ENCODE data around the gene PIGH.

The PIGH gene

GRCh38 chr14:67586369-67586768, 13.7 kb downstream of the PIGH start:
- no peak for TF ChIP-seq RAD21 (IDR thresholded peaks at IDR 0.05; ENCODE audit: low read depth)
- no peak for TF ChIP-seq EP300 (IDR thresholded peaks at IDR 0.05; ENCODE audit: borderline replicate concordance)
- no peak for TF ChIP-seq NFIC (IDR thresholded peaks at IDR 0.05)
- TF ChIP-seq, protein P1, sequence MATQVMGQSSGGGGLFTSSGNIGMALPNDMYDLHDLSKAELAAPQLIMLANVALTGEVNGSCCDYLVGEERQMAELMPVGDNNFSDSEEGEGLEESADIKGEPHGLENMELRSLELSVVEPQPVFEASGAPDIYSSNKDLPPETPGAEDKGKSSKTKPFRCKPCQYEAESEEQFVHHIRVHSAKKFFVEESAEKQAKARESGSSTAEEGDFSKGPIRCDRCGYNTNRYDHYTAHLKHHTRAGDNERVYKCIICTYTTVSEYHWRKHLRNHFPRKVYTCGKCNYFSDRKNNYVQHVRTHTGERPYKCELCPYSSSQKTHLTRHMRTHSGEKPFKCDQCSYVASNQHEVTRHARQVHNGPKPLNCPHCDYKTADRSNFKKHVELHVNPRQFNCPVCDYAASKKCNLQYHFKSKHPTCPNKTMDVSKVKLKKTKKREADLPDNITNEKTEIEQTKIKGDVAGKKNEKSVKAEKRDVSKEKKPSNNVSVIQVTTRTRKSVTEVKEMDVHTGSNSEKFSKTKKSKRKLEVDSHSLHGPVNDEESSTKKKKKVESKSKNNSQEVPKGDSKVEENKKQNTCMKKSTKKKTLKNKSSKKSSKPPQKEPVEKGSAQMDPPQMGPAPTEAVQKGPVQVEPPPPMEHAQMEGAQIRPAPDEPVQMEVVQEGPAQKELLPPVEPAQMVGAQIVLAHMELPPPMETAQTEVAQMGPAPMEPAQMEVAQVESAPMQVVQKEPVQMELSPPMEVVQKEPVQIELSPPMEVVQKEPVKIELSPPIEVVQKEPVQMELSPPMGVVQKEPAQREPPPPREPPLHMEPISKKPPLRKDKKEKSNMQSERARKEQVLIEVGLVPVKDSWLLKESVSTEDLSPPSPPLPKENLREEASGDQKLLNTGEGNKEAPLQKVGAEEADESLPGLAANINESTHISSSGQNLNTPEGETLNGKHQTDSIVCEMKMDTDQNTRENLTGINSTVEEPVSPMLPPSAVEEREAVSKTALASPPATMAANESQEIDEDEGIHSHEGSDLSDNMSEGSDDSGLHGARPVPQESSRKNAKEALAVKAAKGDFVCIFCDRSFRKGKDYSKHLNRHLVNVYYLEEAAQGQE (IDR thresholded peaks at IDR 0.05; ENCODE audit: low read depth), result no peak
- no peak for TF ChIP-seq CREB1 (IDR thresholded peaks at IDR 0.05; ENCODE audit: low read depth)

DNA sequence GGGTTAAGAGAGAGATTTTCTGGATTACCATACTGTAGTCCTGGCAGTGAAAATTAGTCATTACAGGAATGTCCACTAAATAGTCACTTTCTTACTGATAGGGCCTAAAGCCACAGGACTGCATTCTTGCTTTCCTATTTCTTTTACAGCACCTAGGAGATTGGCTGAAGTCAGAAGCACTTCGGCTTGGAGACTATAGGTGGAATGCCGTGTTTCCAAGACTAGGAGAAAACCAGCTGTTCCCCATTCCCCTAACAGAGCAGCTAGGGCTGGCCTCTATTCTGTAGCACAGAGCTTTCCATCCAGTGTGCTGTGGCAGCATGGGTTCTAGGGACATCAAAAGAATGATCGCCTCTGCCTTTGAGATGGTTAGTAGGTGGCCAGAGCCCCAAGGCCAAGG, 15.1 kb downstream of the PIGH start:
- TF ChIP-seq TEAD4 (IDR thresholded peaks at IDR 0.05) (no peak), MAX (IDR thresholded peaks at IDR 0.05) (no peak), YY1 (IDR thresholded peaks at IDR 0.05; ENCODE audit: low read depth) (no peak), EP300 (IDR thresholded peaks at IDR 0.05; ENCODE audit: borderline replicate concordance) (no peak), CEBPB (IDR thresholded peaks at IDR 0.05) (no peak)

DNA sequence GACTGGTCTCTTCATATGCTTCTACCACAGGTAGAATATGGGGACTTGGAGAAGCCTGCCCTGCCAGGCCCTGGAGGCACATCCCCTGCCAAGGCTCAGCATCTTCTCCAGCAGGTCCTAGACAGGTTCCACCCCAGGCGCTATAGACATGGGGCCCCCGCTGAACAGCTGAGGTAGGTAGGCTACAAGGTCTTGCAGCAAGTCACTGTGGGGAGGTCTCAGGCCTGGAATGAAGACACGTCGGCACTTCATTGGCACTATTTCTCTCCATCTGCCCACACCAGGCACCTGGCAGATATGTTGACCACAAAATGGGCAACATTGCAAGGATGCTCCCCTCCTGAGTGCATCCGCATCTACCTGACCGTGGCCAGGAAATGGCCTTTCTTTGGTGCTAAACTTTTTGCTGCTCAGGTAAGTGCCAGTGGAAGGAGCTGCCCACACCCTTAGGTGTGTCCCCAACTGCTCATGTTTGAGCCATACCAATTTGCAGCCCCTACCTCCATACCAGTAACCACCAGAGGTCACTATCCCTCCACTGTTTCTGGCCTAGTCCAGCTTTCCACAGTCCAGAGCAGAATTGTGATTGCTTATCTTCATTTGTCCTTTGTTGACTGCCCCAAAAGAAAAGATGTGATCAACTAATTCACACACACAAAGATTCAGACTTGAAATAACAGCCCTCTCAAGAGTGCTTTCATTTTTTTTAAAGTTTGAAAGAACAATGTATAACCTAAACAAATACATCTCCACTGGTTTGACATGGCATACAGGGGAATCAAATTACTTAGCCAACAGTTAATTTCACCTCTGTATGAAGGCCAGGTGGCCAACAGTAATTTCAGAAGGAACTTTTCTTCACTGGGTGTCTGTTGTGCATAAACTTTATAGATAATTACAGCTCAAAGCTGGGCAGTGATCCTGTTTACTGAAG, 16.1 kb downstream of the PIGH start:
- no peak for TF ChIP-seq YY1 (IDR thresholded peaks at IDR 0.05; ENCODE audit: low read depth)
- no peak for TF ChIP-seq TCF12 (IDR thresholded peaks at IDR 0.05; ENCODE audit: low read depth)
- peak; percentile 79 for TF ChIP-seq RAD21 (IDR thresholded peaks at IDR 0.05; ENCODE audit: low read depth)

DNA sequence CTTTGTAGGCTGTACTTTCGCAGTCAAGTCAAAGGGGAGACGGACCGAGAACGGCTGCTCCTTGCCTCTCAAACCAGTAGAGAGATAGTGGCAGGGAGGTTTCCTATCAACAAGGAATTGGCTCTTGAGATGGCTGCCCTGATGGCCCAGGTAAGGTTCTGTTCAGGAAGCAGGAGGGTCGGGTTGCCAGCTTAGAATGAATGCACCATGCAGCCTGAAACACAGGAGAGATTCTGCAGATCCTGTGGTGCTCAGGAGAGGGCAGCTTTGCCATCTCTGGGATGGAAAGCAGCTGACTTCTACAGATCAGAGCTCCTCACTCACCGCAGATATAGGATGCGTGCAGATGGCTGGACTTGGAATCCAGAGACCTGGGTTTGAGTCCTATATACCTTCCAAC, 18.0 kb downstream of the PIGH start:
- no peak for TF ChIP-seq MAX (IDR thresholded peaks at IDR 0.05)
- TF ChIP-seq TEAD4 (IDR thresholded peaks at IDR 0.05), result no peak
- TF ChIP-seq NFIC (IDR thresholded peaks at IDR 0.05), result no peak
- TF ChIP-seq YY1 (IDR thresholded peaks at IDR 0.05; ENCODE audit: low read depth), result no peak
- no peak for TF ChIP-seq FOXM1 (IDR thresholded peaks at IDR 0.05; ENCODE audit: borderline replicate concordance, low read depth)
- TF ChIP-seq RAD21 (IDR thresholded peaks at IDR 0.05; ENCODE audit: low read depth), result no peak
- no peak for TF ChIP-seq EGR1 (IDR thresholded peaks at IDR 0.05)
- TF ChIP-seq, protein P1 (IDR thresholded peaks at IDR 0.05; ENCODE audit: low read depth), result no peak
- TF ChIP-seq TCF12 (IDR thresholded peaks at IDR 0.05; ENCODE audit: low read depth), result no peak
- TF ChIP-seq TAF1 (IDR thresholded peaks at IDR 0.05; ENCODE audit: low read depth), result no peak

- no peak for TF ChIP-seq TAF1 (IDR thresholded peaks at IDR 0.05; ENCODE audit: low read depth)
- no peak for TF ChIP-seq RAD21 (IDR thresholded peaks at IDR 0.05; ENCODE audit: low read depth)
- TF ChIP-seq YY1 (IDR thresholded peaks at IDR 0.05; ENCODE audit: low read depth), result no peak
These were observed 18.4 kb downstream of the PIGH start for GRCh38 chr14:67581643-67582042.

- TF ChIP-seq TEAD4 (IDR thresholded peaks at IDR 0.05), result no peak
- no peak for TF ChIP-seq USF1 (IDR thresholded peaks at IDR 0.05)
- no peak for TF ChIP-seq CREB1 (IDR thresholded peaks at IDR 0.05; ENCODE audit: low read depth)
These were observed 19.5 kb downstream of the PIGH start for GRCh38 chr14:67580336-67581171.

DNA sequence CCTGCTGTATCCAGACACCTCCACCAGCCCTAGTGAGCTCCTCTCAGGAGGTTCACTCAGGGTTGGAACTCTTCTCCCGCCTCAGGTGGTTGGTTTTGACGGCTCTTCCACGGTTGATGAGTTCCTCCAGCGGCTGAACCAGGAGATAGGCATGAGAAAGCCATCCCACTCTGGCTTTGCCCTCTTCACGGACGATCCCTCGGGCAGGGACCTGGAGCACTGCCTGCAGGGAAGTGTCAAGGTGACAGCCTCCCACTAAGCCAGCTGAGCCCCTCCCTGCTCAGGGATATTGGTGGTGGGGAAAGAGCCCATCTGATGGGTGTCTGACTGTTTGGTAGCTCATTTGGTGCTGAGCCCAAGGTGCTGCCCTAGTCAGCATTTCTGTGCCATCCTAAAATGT, 20.4 kb downstream of the PIGH start:
- no peak for TF ChIP-seq FOXM1 (IDR thresholded peaks at IDR 0.05; ENCODE audit: borderline replicate concordance, low read depth)
- TF ChIP-seq TEAD4 (IDR thresholded peaks at IDR 0.05), result no peak
- TF ChIP-seq USF1 (IDR thresholded peaks at IDR 0.05), result no peak
- no peak for TF ChIP-seq NFIC (IDR thresholded peaks at IDR 0.05)
- no peak for TF ChIP-seq MAX (IDR thresholded peaks at IDR 0.05)
- no peak for TF ChIP-seq CEBPB (IDR thresholded peaks at IDR 0.05)
- no peak for TF ChIP-seq ZBTB7A (IDR thresholded peaks at IDR 0.05; ENCODE audit: low read depth)
- TF ChIP-seq CREB1 (IDR thresholded peaks at IDR 0.05; ENCODE audit: low read depth), result no peak
- TF ChIP-seq EP300 (IDR thresholded peaks at IDR 0.05; ENCODE audit: borderline replicate concordance), result no peak
- TF ChIP-seq TAF1 (IDR thresholded peaks at IDR 0.05; ENCODE audit: low read depth), result no peak
- TF ChIP-seq EGR1 (IDR thresholded peaks at IDR 0.05), result no peak
- no peak for TF ChIP-seq YY1 (IDR thresholded peaks at IDR 0.05; ENCODE audit: low read depth)

Data from Ishikawa (cell line).